H9 (cell line): ENCODE measurements around the gene SH3RF3. TPM values are rescaled to one million over a fixed set of nuclear protein-coding genes. Genes with fewer than 3 reads are reported as not detected.
"Not testable (repeated sequence)": the region's sequence is repeated elsewhere in the genome, so short reads cannot be mapped to it uniquely, and the experiment has no call there.

Experiments used
- DNase-seq: peaks from one replicate; pipeline ENCODE4 v3.0.0-alpha.2; 2017
- H2AFZ ChIP-seq: one replicate; pipeline ENCODE4 v1.6.1; 2013; ENCODE audit warnings: mild to moderate bottlenecking, low read length, control low read depth, moderate library complexity
- H2AK5ac ChIP-seq: 2 replicates; pipeline ENCODE4 v1.6.1; 2013; ENCODE audit warnings: low read length, control low read depth, mixed read lengths; ENCODE audit not compliant: insufficient read length
- H2BK120ac ChIP-seq: one replicate; pipeline ENCODE4 v1.6.1; 2013; ENCODE audit warnings: low read depth, mild to moderate bottlenecking, low read length, control low read depth, inconsistent platforms; ENCODE audit not compliant: poor library complexity, severe bottlenecking
- H2BK12ac ChIP-seq: 2 replicates; pipeline ENCODE4 v1.6.1; 2013; ENCODE audit warnings: low read length, control low read depth, mixed read lengths, low read depth; ENCODE audit not compliant: insufficient read length
- H2BK15ac ChIP-seq: 2 replicates; pipeline ENCODE4 v1.6.1; 2013; ENCODE audit warnings: low read depth, low read length, control low read depth
- H2BK20ac ChIP-seq: one replicate; pipeline ENCODE4 v1.6.1; 2013; ENCODE audit warnings: low read depth, mild to moderate bottlenecking, low read length, control low read depth, inconsistent platforms; ENCODE audit not compliant: poor library complexity, severe bottlenecking
- H2BK5ac ChIP-seq: 2 replicates; pipeline ENCODE4 v1.6.1; 2013; ENCODE audit warnings: low read length, control low read depth, mixed read lengths; ENCODE audit not compliant: insufficient read length
- H3K14ac ChIP-seq: 2 replicates; pipeline ENCODE4 v1.6.1; 2013; ENCODE audit warnings: low read length, control low read depth; ENCODE audit not compliant: insufficient read depth
- H3K18ac ChIP-seq: 2 replicates; pipeline ENCODE4 v1.6.1; 2013; ENCODE audit warnings: low read depth, mild to moderate bottlenecking, mixed read lengths, low read length, control low read depth; ENCODE audit not compliant: insufficient read length
- H3K23ac ChIP-seq: 2 replicates; pipeline ENCODE4 v1.6.1; 2013; ENCODE audit warnings: low read length, control low read depth, mixed read lengths, low read depth; ENCODE audit not compliant: insufficient read length
- H3K23me2 ChIP-seq: 2 replicates; pipeline ENCODE4 v1.6.1; 2013; ENCODE audit warnings: low read depth, mild to moderate bottlenecking, mixed read lengths, low read length, control low read depth; ENCODE audit not compliant: insufficient read length, poor library complexity, severe bottlenecking
- H3K27ac ChIP-seq: 2 replicates; pipeline ENCODE4 v1.5.1; 2013; ENCODE audit warnings: low read length, control low read depth, mixed read lengths, low read depth; ENCODE audit not compliant: insufficient read length
- H3K27me3 ChIP-seq: 2 replicates; pipeline ENCODE4 v1.6.1; 2013; ENCODE audit warnings: low read length, control low read depth, inconsistent platforms; ENCODE audit not compliant: insufficient read depth
- H3K4ac ChIP-seq: 2 replicates; pipeline ENCODE4 v1.6.1; 2013; ENCODE audit warnings: low read depth, mild to moderate bottlenecking, control low read depth, inconsistent platforms, low read length, moderate library complexity
- H3K4me1 ChIP-seq: 2 replicates; pipeline ENCODE4 v1.6.1; 2013; ENCODE audit warnings: low read length, control low read depth, inconsistent platforms; ENCODE audit not compliant: insufficient read depth
- H3K4me2 ChIP-seq: 2 replicates; pipeline ENCODE4 v1.6.1; 2013; ENCODE audit warnings: low read length, control low read depth, mixed read lengths; ENCODE audit not compliant: insufficient read length, insufficient read depth
- H3K56ac ChIP-seq: 2 replicates; pipeline ENCODE4 v1.6.1; 2013; ENCODE audit warnings: low read depth, mild to moderate bottlenecking, mixed read lengths, low read length, control low read depth; ENCODE audit not compliant: insufficient read length
- H3K79me1 ChIP-seq: 2 replicates; pipeline ENCODE4 v1.6.1; 2013; ENCODE audit warnings: low read depth, mild to moderate bottlenecking, moderate library complexity, low read length, control low read depth, inconsistent platforms; ENCODE audit not compliant: insufficient read depth, poor library complexity, severe bottlenecking
- H3K79me2 ChIP-seq: 2 replicates; pipeline ENCODE4 v1.6.1; 2013; ENCODE audit warnings: low read length, control low read depth, inconsistent platforms; ENCODE audit not compliant: insufficient read depth
- H3K9ac ChIP-seq: 2 replicates; pipeline ENCODE4 v1.6.1; 2013; ENCODE audit warnings: low read length, control low read depth, mixed read lengths; ENCODE audit not compliant: insufficient read length; ENCODE audit errors: extremely low read depth
- H3K9me3 ChIP-seq: one replicate; pipeline ENCODE4 v1.6.1; 2013; ENCODE audit warnings: low read depth, low read length, inconsistent platforms; ENCODE audit not compliant: control insufficient read depth
- H3T11ph ChIP-seq: one replicate; pipeline ENCODE4 v1.6.1; 2013; ENCODE audit warnings: mild to moderate bottlenecking, low read length, control low read depth, inconsistent platforms
- H4K20me1 ChIP-seq: one replicate; pipeline ENCODE4 v1.6.1; 2013; ENCODE audit not compliant: control insufficient read depth, insufficient read length, insufficient read depth
- H4K5ac ChIP-seq: 2 replicates; pipeline ENCODE4 v1.6.1; 2013; ENCODE audit warnings: low read depth, mild to moderate bottlenecking, mixed read lengths, low read length, control low read depth; ENCODE audit not compliant: insufficient read length
- H4K8ac ChIP-seq: replicated peaks from 2 replicates; pipeline ENCODE4 v1.6.1; 2013; ENCODE audit warnings: low read length, control low read depth, mixed read lengths, low read depth; ENCODE audit not compliant: insufficient read length
- H4K91ac ChIP-seq: 2 replicates; pipeline ENCODE4 v1.6.1; 2013; ENCODE audit warnings: low read depth, mild to moderate bottlenecking, moderate library complexity, mixed read lengths, low read length, control low read depth; ENCODE audit not compliant: insufficient read length
- H3K27ac Mint-ChIP-seq, 3 experiments: 2 replicates in 2 of 3; 3 replicates in 1 of 3; pipeline ENCODE4 v1.8.0; 2020 to 2021; ENCODE audit warnings: mixed read lengths in 3 of 3, mild to moderate bottlenecking in 1 of 3, moderate library complexity in 1 of 3
- H3K27me3 Mint-ChIP-seq: 2 replicates; pipeline ENCODE4 v1.8.0; 2021; ENCODE audit warnings: low read depth, mild to moderate bottlenecking, moderate library complexity, mixed read lengths
- H3K36me3 Mint-ChIP-seq, 3 experiments: 2 replicates in 2 of 3; 3 replicates in 1 of 3; pipeline ENCODE4 v1.8.0; 2020 to 2021; ENCODE audit warnings: low read depth in 3 of 3, mixed read lengths in 3 of 3; ENCODE audit not compliant: insufficient read depth in 1 of 3
- H3K4me1 Mint-ChIP-seq, 2 experiments: 2 replicates each; pipeline ENCODE4 v1.8.0; 2020; ENCODE audit warnings: mixed read lengths in 2 of 2
- H3K4me3 Mint-ChIP-seq, 2 experiments: 2 replicates in 1 of 2; 3 replicates in 1 of 2; pipeline ENCODE4 v1.8.0; 2020 to 2021; ENCODE audit warnings: mild to moderate bottlenecking in 2 of 2, mixed read lengths in 2 of 2, moderate library complexity in 1 of 2
- H3K9me3 Mint-ChIP-seq, 2 experiments: 2 replicates in 1 of 2; 3 replicates in 1 of 2; pipeline ENCODE4 v1.8.0; 2020; ENCODE audit warnings: mild to moderate bottlenecking in 2 of 2, mixed read lengths in 2 of 2, moderate library complexity in 1 of 2
- whole genome bisulfite sequencing: extraction: QIAGEN DNeasy Blood & Tissue Kit; methylation state at CpG from one replicate; pipeline ENCODE4 v1.1.7; 2013; ENCODE audit warnings: missing lambda C conversion rate, low lambda C conversion rate, mixed read lengths; ENCODE audit not compliant: insufficient read length; ENCODE audit errors: extremely low coverage; 5-methylcytosine and 5-hydroxymethylcytosine counted together
- total RNA-seq: library from RNA; stranded (reverse); gene quantifications from 2 replicates; pipeline ENCODE4 v1.2.1, GENCODE V29; 2021
- TF ChIP-seq, protein P1 (sequence below): fragments of 200-600 bp; sonication (generic); conservative IDR thresholded peaks from 3 replicates; pipeline ENCODE4 v1.8.0; 2021; ENCODE audit warnings: antibody characterized with exemption, mild to moderate bottlenecking

SH3RF3 gene
- total RNA-seq, 1 experiment from 2014 or later: 0.46 TPM

DNA sequence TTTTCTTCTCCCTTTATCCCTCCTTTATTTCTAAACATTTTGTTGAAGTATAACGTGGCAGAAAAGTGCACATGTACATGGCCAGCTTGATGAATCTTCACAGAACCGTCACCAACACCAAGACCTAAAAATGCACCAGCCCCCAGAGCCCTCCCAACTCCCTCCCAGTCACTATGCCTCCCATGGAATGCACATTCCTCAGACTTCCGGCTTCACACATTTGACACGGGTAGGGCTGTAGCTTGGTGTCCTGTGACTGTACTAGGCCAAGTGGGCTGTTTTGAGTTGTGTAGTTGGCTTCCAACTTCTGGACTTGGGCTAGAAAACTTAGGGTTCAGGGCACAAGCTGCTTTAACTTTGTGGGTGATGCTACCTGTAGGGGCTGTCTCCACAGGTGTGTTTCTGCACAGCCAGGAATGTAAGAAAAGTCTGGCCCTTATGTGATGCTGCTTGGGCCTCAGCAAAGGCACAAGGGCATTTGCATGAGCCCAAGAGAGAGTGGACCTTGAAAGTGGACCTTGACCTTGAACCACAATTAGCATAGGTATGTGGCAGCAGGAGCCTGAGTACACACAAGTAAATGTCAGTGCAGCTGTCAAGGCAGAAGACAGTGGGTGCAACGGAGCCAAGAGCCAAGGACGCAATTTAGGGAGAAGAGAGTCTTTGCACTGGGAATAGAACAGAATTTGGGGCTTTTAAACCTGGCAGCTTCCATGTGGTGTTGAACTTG lies 406.4 kb downstream of the SH3RF3 start:
- H3K4me1 Mint-ChIP-seq: peaks cover 2 to 7% of the 10 kb centered on the region in 2 experiments; a peak in 3 of 4 replicates
- Histone ChIP-seq H3K14ac (no peak overlapping the region), H3K4ac (no peak overlapping the region), H2BK5ac (no peak overlapping the region), H2AK5ac (no peak overlapping the region), H3K4me1 (no peaks in the 10 kb centered on the region), H2AFZ (no peak overlapping the region), H2BK20ac (no peak overlapping the region), H3K23ac (no peak overlapping the region), H3K9ac (no peak overlapping the region), H4K8ac (no peak overlapping the region), H3K23me2 (no peaks in the 10 kb centered on the region), H2BK15ac (no peak overlapping the region), H3K18ac (no peak overlapping the region), H3K4me2 (no peak overlapping the region), H2BK120ac (no peak overlapping the region), H2BK12ac (no peak overlapping the region), H3K56ac (no peak overlapping the region), H3K27ac (no peak overlapping the region), H4K91ac (no peak overlapping the region), H3K27me3 (no peaks in the 10 kb centered on the region), H4K5ac (no peak overlapping the region), H3K9me3 (no peaks in the 10 kb centered on the region), H3T11ph (no peak overlapping the region), H3K79me1 (no peaks in the 10 kb centered on the region), H4K20me1 (no peaks in the 10 kb centered on the region), H3K79me2 (no peaks in the 10 kb centered on the region)
- WGBS: no CpG with 5 or more reads among the region's 6 CpGs
- TF ChIP-seq, protein P1, sequence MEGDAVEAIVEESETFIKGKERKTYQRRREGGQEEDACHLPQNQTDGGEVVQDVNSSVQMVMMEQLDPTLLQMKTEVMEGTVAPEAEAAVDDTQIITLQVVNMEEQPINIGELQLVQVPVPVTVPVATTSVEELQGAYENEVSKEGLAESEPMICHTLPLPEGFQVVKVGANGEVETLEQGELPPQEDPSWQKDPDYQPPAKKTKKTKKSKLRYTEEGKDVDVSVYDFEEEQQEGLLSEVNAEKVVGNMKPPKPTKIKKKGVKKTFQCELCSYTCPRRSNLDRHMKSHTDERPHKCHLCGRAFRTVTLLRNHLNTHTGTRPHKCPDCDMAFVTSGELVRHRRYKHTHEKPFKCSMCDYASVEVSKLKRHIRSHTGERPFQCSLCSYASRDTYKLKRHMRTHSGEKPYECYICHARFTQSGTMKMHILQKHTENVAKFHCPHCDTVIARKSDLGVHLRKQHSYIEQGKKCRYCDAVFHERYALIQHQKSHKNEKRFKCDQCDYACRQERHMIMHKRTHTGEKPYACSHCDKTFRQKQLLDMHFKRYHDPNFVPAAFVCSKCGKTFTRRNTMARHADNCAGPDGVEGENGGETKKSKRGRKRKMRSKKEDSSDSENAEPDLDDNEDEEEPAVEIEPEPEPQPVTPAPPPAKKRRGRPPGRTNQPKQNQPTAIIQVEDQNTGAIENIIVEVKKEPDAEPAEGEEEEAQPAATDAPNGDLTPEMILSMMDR: no peak
- no peak overlapping the region for H3K27ac Mint-ChIP-seq
- no peak for DNase-seq
- peaks cover 10% of the 10 kb centered on the region for H3K27me3 Mint-ChIP-seq
- peaks cover 17% of the 10 kb centered on the region in 2 experiments for H3K9me3 Mint-ChIP-seq
- H3K4me3 Mint-ChIP-seq: no peak overlapping the region
- peaks cover 9 to 14% (median 12%) of the 10 kb centered on the region in 3 experiments for H3K36me3 Mint-ChIP-seq

DNA sequence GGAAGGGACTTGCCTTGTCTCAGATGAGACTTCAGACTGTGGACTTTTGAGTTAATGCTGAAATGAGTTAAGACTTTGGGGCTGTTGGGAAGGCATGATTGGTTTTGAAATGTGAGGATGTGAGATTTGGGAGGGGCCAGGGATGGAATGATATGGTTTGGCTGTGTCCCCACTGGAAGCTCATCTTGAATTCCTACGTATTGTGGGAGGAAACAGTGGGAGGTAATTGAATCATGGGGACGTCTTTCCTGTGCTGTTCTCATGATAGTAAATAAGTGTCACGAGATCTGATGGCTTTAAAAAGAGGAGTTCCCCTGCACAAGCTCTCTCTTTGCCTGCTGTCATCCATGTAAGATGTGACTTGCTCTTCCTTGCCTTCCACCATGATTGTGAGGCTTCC lies 407.6 kb downstream of the SH3RF3 start:
- H3K56ac ChIP-seq, H4K8ac ChIP-seq, H2AFZ ChIP-seq, H2AK5ac ChIP-seq, H2BK15ac ChIP-seq, H3K4me1 Mint-ChIP-seq, H3K9me3 ChIP-seq, H3K27ac ChIP-seq, H4K5ac ChIP-seq, H3K14ac ChIP-seq, H3K27ac Mint-ChIP-seq, DNase-seq, H3K9ac ChIP-seq, H3K27me3 ChIP-seq, H3K4me1 ChIP-seq, H4K91ac ChIP-seq, H3T11ph ChIP-seq, H2BK5ac ChIP-seq, H3K23me2 ChIP-seq, H2BK20ac ChIP-seq, H2BK120ac ChIP-seq, H2BK12ac ChIP-seq, H3K4me3 Mint-ChIP-seq, H3K79me2 ChIP-seq, H3K23ac ChIP-seq, H3K27me3 Mint-ChIP-seq, H3K79me1 ChIP-seq, H3K4ac ChIP-seq, H4K20me1 ChIP-seq, H3K18ac ChIP-seq, H3K4me2 ChIP-seq: not testable (repeated sequence)
- H3K36me3 Mint-ChIP-seq: peaks cover 9 to 14% (median 12%) of the 10 kb centered on the region in 3 experiments
- no CpG with 5 or more reads among the region's 3 CpGs for WGBS
- peaks cover 17% of the 10 kb centered on the region in 2 experiments for H3K9me3 Mint-ChIP-seq
